KMS-11 (cell line): ENCODE results near the gene C10orf105.

Source experiments
- H2AFZ ChIP-seq: fragments of 200-600 bp; sonication (generic); 2 replicates; pipeline ENCODE4 v1.6.1; 2016; ENCODE audit warnings: antibody characterized with exemption, mixed run types, low read depth
- H3K27ac ChIP-seq: fragments of 200-600 bp; sonication (generic); 2 replicates; pipeline ENCODE4 v1.6.1; 2016; ENCODE audit warnings: mild to moderate bottlenecking, mixed run types
- H3K27me3 ChIP-seq: fragments of 200-600 bp; sonication (generic); 2 replicates; pipeline ENCODE4 v1.6.1; 2017; ENCODE audit warnings: mild to moderate bottlenecking, low read depth, mixed run types, moderate library complexity; ENCODE audit not compliant: insufficient read depth
- H3K36me3 ChIP-seq: fragments of 200-600 bp; sonication (generic); 2 replicates; pipeline ENCODE4 v1.6.1; 2017; ENCODE audit warnings: mild to moderate bottlenecking, mixed run types; ENCODE audit not compliant: insufficient read depth
- H3K4me1 ChIP-seq: fragments of 200-600 bp; sonication (generic); 2 replicates; pipeline ENCODE4 v1.6.1; 2016; ENCODE audit warnings: mild to moderate bottlenecking, low read depth, mixed run types; ENCODE audit not compliant: poor library complexity, severe bottlenecking
- H3K4me2 ChIP-seq: fragments of 200-600 bp; sonication (generic); 2 replicates; pipeline ENCODE4 v1.7.0; 2016; ENCODE audit warnings: mild to moderate bottlenecking, mixed run types
- H3K4me3 ChIP-seq: fragments of 200-600 bp; sonication (generic); IDR thresholded peaks from 2 replicates; pipeline ENCODE4 v1.6.1; 2017; ENCODE audit warnings: low read depth, low read length, mixed read lengths; ENCODE audit not compliant: insufficient read depth
- H3K79me2 ChIP-seq: fragments of 200-600 bp; sonication (generic); 2 replicates; pipeline ENCODE4 v1.6.1; 2016; ENCODE audit warnings: low read depth, mixed run types; ENCODE audit not compliant: insufficient read depth
- H3K9ac ChIP-seq: fragments of 200-600 bp; sonication (generic); 2 replicates; pipeline ENCODE4 v1.6.1; 2016; ENCODE audit warnings: mild to moderate bottlenecking, mixed run types
- H4K20me1 ChIP-seq: fragments of 200-600 bp; sonication (generic); 2 replicates; pipeline ENCODE4 v1.6.1; 2016; ENCODE audit warnings: mild to moderate bottlenecking, mixed run types; ENCODE audit not compliant: insufficient read depth
- TF ChIP-seq, protein P1 (sequence below): fragments of 200-600 bp; sonication (generic); conservative IDR thresholded peaks from 2 replicates; pipeline ENCODE4 v1.6.1; 2017; ENCODE audit warnings: low read depth, mild to moderate bottlenecking, antibody characterized with exemption, low read length, moderate library complexity, mixed read lengths

Gene C10orf105

DNA sequence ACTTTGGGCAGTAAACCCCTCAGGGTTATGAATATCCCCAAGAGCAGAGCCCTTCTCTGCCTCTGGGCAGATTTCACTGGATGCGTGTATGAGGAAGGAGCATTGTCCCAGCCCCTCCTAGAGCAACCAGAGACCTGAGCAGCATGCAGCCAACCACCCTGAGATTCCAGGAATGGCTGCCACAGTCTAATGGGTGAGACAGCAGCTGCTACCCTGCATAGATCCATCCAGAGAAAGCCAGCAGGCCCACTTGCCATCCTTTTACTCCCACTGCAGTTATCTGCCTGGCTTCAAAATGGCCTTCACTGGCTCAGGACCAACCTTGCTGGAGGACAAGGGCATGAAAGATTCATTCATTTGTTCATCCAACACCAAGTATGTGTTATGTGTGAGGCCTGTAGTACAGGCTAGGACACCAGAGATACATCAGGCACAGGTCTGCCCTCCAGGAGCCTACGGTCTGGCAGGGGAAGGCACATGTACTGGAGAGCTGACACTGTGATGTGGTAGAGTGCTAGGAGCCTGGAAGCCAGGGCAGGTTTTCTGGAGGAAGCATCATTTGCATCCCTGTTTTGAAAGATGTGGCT is 26.2 kb upstream of the C10orf105 start:
- no peaks in the 10 kb centered on the region for H3K36me3 ChIP-seq
- H3K27me3 ChIP-seq = no peaks in the 10 kb centered on the region; the same call in 1 of the 2 replicates
- no peaks in the 10 kb centered on the region for H3K79me2 ChIP-seq
- no peaks in the 10 kb centered on the region for H3K4me1 ChIP-seq
- H3K4me3 ChIP-seq = no peak overlapping the region
- TF ChIP-seq, protein P1, sequence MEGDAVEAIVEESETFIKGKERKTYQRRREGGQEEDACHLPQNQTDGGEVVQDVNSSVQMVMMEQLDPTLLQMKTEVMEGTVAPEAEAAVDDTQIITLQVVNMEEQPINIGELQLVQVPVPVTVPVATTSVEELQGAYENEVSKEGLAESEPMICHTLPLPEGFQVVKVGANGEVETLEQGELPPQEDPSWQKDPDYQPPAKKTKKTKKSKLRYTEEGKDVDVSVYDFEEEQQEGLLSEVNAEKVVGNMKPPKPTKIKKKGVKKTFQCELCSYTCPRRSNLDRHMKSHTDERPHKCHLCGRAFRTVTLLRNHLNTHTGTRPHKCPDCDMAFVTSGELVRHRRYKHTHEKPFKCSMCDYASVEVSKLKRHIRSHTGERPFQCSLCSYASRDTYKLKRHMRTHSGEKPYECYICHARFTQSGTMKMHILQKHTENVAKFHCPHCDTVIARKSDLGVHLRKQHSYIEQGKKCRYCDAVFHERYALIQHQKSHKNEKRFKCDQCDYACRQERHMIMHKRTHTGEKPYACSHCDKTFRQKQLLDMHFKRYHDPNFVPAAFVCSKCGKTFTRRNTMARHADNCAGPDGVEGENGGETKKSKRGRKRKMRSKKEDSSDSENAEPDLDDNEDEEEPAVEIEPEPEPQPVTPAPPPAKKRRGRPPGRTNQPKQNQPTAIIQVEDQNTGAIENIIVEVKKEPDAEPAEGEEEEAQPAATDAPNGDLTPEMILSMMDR = no peak
- H2AFZ ChIP-seq = no peak overlapping the region
- no peak overlapping the region for H3K4me2 ChIP-seq
- H3K9ac ChIP-seq = no peak overlapping the region
- H4K20me1 ChIP-seq = no peaks in the 10 kb centered on the region
- no peak overlapping the region for H3K27ac ChIP-seq

DNA sequence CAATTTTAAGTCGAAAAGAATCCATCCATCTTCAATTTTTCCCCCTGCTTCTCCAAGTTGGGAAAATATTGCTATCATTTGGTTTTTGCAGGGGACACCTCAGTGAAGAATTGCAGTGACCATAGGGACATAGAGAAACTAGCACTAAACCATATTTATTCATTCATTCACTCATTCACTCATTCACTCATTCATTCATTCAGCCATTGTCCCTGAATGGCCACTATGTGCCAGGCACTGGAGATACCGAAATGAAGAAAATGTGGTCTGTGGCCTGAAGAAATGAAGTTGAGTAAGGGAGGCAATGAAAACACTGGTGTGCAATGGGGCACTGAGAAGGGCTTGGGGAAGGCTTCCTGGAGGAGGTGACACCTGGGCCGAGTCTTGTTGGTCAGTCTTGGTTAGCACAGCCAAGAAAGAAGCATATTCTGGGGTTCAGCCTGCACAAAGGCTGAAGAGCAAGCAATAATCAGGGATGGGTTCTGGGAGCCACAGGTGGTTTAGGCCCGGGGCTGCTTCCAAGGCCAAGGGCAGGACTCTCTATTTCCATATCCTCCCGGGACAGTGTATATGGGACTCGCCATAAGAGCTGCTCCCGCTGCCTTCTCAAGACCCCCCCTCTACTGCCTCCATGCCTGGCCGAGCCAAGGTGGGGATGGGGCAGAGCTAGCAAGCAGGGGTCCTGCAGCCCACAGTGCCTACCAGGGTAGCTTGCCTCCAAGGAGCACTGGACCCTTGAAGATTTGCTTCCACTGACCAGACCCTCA is 25.5 kb upstream of the C10orf105 start:
- TF ChIP-seq, protein P1 = no peak
- no peak overlapping the region for H3K4me2 ChIP-seq
- no peak overlapping the region for H3K9ac ChIP-seq
- no peaks in the 10 kb centered on the region for H4K20me1 ChIP-seq
- no peaks in the 10 kb centered on the region; the same call in 1 of the 2 replicates for H3K27me3 ChIP-seq
- H3K4me3 ChIP-seq = no peak overlapping the region
- H3K27ac ChIP-seq = no peak overlapping the region
- H2AFZ ChIP-seq = no peak overlapping the region
- no peaks in the 10 kb centered on the region for H3K79me2 ChIP-seq
- H3K4me1 ChIP-seq = no peaks in the 10 kb centered on the region
- H3K36me3 ChIP-seq = no peaks in the 10 kb centered on the region

GRCh38 chr10:71743866-71744265 is 24.3 kb upstream of the C10orf105 start:
- no peak overlapping the region for H3K4me2 ChIP-seq
- no peaks in the 10 kb centered on the region for H3K79me2 ChIP-seq
- H2AFZ ChIP-seq = no peak overlapping the region
- H3K27ac ChIP-seq = no peak overlapping the region
- H3K9ac ChIP-seq = no peak overlapping the region
- no peaks in the 10 kb centered on the region for H4K20me1 ChIP-seq
- no peaks in the 10 kb centered on the region; the same call in 1 of the 2 replicates for H3K27me3 ChIP-seq
- no peaks in the 10 kb centered on the region for H3K4me1 ChIP-seq
- H3K4me3 ChIP-seq = no peak overlapping the region
- H3K36me3 ChIP-seq = no peaks in the 10 kb centered on the region
- TF ChIP-seq, protein P1 = no peak

DNA sequence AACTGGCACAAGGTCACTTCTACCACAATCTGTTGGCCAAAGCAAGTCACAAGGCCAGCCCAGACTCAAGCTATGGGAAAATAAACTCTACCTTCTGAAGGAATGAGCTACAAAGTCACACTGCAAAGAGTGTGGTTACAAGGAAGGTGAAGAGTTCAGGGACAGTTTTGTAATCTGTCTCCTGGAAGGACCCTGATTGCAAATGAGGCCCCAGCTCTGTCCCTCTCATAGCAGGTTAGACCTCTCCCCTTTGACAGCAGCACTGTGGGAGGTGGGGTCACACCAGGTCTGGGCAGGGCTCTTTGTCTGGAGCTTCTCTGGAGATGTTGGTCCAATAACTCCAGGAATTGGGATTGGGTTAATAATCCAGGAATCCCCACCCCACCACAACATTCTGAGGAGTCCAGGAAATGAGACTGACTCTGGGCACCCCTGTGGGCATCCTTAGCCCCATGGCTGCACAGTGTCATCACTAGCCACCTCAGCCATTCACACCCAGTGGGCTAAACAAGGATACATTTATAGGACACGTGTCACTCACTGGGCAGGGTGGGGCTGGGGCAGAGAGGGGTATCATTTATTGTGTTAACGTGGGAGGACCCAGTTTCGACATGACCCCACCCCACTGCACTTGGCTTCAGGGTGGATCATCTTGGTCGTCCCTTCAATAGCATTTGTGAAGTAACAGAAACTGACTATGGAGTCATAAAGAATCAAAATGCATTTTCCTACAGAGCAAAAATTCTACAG is 23.7 kb upstream of the C10orf105 start:
- no peak overlapping the region for H3K4me2 ChIP-seq
- H3K27me3 ChIP-seq = no peaks in the 10 kb centered on the region; the same call in 1 of the 2 replicates
- no peak overlapping the region for H3K27ac ChIP-seq
- TF ChIP-seq, protein P1 = no peak
- H3K79me2 ChIP-seq = no peaks in the 10 kb centered on the region
- H3K4me1 ChIP-seq = no peaks in the 10 kb centered on the region
- no peak overlapping the region for H3K4me3 ChIP-seq
- H3K36me3 ChIP-seq = no peaks in the 10 kb centered on the region
- H2AFZ ChIP-seq = no peak overlapping the region
- H3K9ac ChIP-seq = no peak overlapping the region
- no peaks in the 10 kb centered on the region for H4K20me1 ChIP-seq
